ENCODE data around the gene TSPAN9. TPM values are rescaled to one million over a fixed set of nuclear protein-coding genes. Genes with fewer than 3 reads are reported as not detected.

TSPAN9 gene
- total RNA-seq, 1 donor: 8.1 TPM

GRCh38 chr12:3157581-3158323, 80.6 kb downstream of the TSPAN9 start:
- no peak for DNase-seq (ENCODE audit: low read depth)
- H3K4me3 ChIP-seq (ENCODE audit: low read depth, low read length): no peak overlapping the region
- no peak for TF ChIP-seq CTCF (IDR thresholded peaks at IDR 0.05; ENCODE audit: insufficient read depth, low read length)

GRCh38 chr12:3158851-3159465, 81.8 kb downstream of the TSPAN9 start:
- no peak for TF ChIP-seq CTCF (IDR thresholded peaks at IDR 0.05; ENCODE audit: insufficient read depth, low read length)

DNA sequence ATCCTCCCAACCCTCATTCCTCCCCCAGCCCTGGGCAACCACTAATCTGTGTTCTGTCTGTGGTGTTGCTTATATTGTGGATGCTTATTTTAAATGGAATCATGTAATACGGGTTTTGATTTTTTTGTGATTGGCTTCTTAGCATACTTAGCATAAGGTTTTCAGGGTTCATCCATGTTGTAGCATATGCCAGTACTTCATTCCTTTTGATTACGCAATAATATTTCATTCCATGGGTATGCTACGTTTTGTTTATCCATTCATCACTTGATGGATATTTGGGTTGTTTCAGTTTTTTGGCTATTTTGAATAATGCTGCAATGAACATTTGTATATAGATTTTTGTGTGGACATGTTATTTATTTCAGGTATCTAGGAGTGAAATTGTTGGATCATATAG, 82.9 kb downstream of the TSPAN9 start:
- peak; percentile 46 for DNase-seq (ENCODE audit: low read depth)
- TF ChIP-seq CTCF (IDR thresholded peaks at IDR 0.05; ENCODE audit: insufficient read depth, low read length): no peak
- H3K4me3 ChIP-seq (ENCODE audit: low read depth, low read length): no peak overlapping the region

More at GRCh38 chr12:3158851-3159465, 81.8 kb downstream of the TSPAN9 start:
- no peak overlapping the region for H3K4me3 ChIP-seq (ENCODE audit: low read depth, low read length)
- peak; percentile 46 for DNase-seq (ENCODE audit: low read depth)

DNA sequence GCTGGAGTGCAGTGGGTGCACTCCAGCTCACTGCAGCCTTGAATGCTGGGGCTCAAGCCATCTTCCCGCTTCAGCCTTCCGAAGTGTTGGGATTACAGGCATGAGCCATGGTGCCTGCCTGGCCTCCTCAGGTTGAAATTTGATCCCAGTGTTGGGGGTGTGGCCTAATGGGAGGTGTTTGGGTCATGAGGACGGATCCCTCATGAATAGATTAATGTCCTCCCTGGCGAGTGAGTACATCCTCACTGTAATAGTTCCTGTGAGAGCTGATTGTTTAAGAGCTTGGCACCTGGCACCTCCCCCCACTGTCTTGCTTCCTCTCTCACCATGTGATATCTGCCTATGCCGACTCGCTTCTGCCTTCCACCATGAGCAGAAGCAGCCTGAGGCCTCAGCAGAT, 84.7 kb downstream of the TSPAN9 start:
- DNase-seq (ENCODE audit: low read depth): no peak
- TF ChIP-seq CTCF (IDR thresholded peaks at IDR 0.05; ENCODE audit: insufficient read depth, low read length): no peak
- H3K4me3 ChIP-seq (ENCODE audit: low read depth, low read length): no peak overlapping the region

DNA sequence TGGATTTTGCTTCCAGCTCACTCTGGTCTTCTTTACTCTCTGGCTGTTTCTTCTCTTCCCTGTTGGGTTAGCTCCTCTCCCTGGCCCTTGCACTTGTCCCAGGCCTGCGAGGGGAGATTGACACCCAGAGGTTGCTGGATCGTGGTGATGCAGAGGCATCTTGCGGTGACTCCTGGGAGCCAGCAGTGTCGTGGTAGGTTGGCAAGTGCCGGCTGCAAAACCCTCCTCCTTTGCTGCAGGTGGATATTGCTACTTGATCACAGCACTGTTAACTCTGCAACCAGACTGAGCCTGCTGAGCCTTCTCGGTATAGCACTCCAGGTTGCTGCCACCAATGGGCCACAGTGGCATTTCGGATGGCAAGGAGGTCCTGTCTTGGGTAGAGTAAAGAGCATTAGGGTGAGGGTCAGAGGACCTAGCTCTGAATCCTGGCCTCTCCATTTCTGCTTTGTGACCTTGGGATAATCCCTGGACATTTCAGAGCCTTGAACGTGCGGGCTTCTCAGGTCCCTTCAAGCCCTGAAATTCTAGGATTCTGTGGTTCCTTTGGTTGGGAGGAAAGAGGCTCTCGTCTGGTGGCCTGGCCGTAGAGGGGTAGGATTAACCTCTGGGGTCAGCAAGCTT, 87.4 kb downstream of the TSPAN9 start:
- TF ChIP-seq CTCF (IDR thresholded peaks at IDR 0.05; ENCODE audit: insufficient read depth, low read length): no peak
- no peak for DNase-seq (ENCODE audit: low read depth)
- no peak overlapping the region for H3K4me3 ChIP-seq (ENCODE audit: low read depth, low read length)

GRCh38 chr12:3165078-3165980, 88.2 kb downstream of the TSPAN9 start:
- TF ChIP-seq CTCF (IDR thresholded peaks at IDR 0.05; ENCODE audit: insufficient read depth, low read length): no peak
- H3K4me3 ChIP-seq (ENCODE audit: low read depth, low read length): no peak overlapping the region
- DNase-seq (ENCODE audit: low read depth): no peak

All from fibroblast of the aortic adventitia (primary cell).